GM18858 (cell line): Measurements from ENCODE around the gene IRS1.

Experiments
- ATAC-seq: cut with Tn5 transposase; IDR thresholded peaks from one replicate; pipeline ENCODE4 v1.9.1; 2021; ENCODE audit not compliant: unreplicated experiment

Gene IRS1

GRCh38 chr2:226728996-226729395 is 70.6 kb downstream of the IRS1 start:
- no peak for ATAC-seq

- no peak for ATAC-seq
Measured at GRCh38 chr2:226727251-226727650, 72.4 kb downstream of the IRS1 start.

DNA sequence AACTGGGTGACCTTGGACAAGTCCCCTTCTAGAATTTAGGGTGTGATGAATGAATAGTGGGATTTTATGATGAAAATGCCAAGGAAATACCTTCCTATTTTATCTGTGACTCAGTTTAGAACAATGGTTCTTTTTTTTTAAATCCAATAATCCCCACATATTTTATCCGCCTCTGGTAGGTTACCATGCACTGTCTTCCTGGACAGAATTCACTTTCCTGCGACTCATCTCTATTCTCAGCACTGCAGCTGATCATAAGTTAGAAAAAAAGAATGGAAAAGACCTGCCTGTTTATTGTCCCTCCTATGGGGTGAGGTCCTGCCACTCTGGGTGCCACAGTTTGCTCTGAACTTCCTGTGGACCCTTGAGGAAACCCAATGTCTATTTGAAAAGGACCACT is 73.1 kb downstream of the IRS1 start:
- ATAC-seq = no peak

DNA sequence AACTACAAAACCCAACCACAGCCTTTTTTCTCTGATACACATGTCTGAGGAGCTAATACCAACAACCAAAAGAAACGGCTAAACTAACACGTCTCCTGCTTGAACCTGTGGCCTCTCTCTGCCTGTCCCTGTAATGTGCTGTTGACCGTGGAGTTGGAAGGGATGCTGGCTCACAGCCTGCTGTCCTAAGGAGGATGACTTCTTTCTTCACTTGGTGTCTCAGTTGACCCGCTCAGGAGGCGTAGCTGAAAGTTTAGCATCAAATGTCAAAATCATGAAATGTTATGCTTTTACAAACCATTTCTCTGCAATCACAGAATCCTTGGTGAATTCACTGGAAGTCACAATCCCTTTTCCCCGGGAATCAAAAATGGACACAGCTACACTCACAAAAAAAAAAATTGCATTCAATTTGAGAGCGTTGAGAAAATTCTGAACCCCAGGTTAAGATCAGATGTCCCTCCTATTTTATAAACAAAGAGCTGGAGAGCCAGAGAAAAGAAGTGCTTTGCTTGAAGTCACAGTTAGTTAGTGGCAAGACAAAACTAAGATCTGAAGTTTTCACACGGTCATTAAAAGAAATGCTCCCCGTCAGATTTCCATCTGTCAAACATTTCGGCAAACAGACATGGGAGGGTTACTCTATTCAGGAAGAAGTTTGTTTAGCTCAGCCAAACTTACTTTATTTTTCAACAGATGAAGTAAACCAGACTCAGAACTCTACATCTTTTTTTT is 74.3 kb downstream of the IRS1 start:
- no peak for ATAC-seq

DNA sequence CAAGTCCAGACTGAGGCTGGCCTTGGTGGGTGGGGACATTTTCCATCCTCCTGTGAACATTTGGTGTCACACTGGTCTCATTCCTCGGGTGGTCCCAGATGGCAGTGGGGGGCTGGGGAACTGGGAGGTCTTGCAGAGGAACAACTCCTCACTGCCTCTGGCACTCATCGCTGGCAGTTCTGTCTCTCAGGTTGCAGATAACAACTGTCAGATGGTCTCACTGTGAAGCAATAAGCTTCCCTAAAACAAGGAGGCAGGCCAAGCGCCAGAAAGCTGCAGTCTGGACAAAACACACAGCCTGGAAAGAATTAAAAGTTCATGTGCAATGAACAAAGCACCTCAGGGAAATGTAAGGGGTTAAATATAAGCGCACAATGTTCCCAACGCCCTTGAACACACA is 78.1 kb downstream of the IRS1 start:
- ATAC-seq = no peak

GRCh38 chr2:226720948-226721347 is 78.7 kb downstream of the IRS1 start:
- no peak for ATAC-seq

GRCh38 chr2:226717719-226718118 is 81.9 kb downstream of the IRS1 start:
- ATAC-seq = no peak

DNA sequence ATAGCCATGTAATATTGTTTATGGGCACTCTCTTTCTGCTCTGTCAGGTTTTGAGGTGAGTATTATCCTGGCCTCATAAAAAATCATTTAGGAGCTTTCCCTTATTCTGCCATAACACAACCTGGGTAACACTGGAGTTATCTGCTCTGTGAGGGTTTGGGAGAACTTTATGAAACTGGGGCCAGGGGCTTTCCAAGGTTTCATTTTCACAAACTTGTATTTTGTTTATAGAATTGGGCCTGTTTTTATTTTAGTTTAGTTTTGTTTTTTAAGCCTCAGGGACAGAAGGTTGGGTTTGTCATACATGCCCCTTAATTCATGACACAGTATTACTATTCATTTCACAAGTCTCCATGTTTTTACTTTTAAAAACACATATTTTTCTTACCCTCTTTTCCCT is 83.5 kb downstream of the IRS1 start:
- ATAC-seq = no peak

DNA sequence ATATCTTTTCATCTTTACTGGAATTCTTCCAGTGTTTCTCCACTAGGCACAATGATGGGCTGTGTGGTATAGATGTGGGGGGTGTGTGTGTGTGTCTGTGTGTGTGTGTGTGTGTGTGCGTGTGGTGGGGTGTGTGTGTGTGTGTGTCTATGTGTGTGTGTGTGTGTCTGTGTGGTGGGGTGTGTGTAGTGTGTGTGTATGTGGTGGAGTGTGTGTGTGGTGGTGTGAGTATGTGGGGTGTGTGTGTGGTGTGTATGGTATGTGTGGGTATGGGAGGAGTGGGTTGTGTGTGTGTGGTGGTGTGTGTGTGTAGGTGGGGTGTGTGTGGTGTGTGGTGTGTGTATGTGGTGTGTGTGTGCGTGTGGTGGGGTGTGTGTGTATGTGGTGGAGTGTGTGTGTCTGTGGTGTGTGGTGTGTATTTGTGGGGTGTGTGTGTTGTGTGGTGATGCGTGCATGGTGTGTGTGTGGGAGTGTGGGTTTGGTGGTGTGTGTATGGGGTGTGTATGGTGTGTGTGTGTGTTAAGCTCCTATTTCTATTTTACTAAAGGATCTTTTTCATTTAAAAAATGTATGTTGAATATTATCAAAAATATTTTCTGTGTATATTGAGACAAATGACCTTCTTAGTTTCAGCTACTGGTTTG is 84.2 kb downstream of the IRS1 start:
- no peak for ATAC-seq

DNA sequence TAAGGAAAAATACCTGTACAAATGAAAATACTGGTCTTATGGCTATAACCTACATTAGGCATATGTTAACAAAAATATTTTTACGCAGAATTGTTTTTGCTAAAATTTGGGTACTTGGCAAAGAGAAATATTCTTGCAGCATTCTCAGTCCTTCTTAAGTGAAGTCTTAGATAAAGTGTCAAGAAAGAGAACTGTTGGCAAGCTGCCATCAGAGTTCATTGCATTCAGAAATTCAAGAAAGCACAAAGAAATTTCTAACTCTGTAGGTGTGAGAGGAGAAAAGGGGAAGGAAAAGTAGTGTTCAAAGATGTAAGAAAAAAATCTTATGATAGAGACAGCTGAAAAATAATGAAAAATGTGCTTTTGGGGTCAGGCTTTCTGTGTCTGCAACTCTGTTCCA is 86.7 kb downstream of the IRS1 start:
- ATAC-seq = no peak

GRCh38 chr2:226711606-226712296 is 87.9 kb downstream of the IRS1 start:
- ATAC-seq = no peak

- ATAC-seq = no peak
Measured at GRCh38 chr2:226707499-226707898, 92.1 kb downstream of the IRS1 start.

DNA sequence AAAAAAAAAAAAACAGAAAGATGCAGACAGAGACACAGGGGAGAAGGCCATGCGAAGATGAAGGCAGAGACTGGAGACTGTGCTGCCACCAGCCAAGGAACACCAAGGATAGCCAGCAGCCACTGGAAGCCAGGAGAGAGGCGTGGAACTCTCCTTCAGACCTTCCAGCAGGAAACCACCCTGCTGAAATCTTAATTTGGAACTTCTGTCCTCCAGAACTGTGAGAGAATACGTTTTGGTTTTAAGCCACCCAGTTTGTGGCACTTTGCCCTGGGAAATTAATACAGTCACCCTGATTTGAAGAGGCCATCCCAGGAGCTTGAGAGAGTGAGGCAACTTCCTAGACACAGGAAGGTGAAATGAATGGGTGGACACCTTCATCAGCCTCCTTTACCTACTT is 93.7 kb downstream of the IRS1 start:
- no peak for ATAC-seq

DNA sequence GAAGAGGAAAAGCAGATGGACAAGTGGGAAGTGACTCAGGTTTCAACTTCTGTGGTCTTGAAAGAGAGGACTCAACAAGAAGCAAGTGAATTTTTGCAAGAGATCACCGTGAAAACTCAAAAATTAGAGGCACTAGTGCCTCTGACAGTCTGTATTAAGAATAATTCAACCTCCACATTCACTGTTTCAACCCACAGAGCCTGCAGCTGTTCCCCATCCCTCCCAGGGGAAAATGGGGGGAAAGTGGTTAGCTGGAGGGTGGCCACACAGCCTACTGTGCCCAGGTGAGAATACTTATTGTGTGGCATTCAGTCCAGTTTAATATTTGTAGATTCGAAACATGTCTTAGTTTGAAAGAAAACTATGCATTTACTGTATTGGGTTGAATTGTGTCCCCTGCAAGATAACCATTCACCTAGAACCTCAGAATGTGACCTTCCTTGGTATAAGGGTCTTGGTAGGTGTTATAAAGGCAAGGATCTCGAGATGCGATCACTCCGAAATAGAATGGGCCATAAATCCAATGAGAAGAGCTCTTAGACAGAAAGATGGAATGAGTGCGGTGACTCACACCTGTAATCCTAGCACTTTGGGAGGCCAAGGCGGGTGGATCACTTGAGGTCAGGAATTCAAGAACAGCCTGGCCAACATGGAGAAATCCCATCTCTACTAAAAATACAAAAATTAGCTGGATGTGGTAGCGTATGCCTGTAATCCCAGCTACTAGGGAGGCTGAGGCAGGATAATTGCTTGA is 94.3 kb downstream of the IRS1 start:
- no peak for ATAC-seq

DNA sequence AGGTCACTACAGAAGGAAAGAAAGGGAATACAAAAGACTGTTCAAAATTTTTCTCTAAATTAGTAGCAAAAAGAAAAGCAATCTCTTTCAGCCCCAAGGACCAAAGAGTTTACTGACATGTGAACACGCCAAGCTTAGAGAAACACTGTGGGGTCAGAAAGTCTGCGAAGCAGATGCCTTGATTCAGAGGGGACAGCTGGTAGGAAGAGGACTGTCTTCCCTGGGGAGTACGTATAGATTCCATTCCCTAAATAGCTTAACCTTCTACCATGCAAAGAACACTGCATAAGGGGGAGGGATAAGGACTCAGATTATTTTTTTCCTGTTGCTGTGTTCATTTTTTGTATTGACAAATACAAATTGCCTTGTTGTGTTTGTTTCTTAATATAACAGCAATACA is 96.1 kb downstream of the IRS1 start:
- no peak for ATAC-seq

- no peak for ATAC-seq
Measured at GRCh38 chr2:226702376-226702775, 97.2 kb downstream of the IRS1 start.

DNA sequence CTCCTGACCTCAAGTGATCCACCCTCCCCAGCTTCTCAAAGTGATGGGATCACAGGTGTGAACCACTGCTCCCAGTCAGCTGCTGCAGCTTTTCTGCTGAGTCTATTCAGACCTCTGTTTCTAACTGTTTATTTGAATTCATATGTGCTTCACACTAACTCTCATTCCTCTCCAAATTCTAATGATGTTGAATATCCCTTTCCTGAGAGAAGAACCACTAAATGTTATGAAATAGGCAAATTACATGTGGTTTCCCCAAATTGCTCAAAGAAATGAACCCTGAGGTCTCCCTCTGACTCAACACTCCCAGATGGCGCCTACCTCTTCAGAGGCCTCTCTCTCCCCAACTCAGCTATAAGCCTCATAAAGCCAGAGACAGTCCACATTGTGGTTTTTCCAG is 98.6 kb downstream of the IRS1 start:
- peak; percentile 85 for ATAC-seq

DNA sequence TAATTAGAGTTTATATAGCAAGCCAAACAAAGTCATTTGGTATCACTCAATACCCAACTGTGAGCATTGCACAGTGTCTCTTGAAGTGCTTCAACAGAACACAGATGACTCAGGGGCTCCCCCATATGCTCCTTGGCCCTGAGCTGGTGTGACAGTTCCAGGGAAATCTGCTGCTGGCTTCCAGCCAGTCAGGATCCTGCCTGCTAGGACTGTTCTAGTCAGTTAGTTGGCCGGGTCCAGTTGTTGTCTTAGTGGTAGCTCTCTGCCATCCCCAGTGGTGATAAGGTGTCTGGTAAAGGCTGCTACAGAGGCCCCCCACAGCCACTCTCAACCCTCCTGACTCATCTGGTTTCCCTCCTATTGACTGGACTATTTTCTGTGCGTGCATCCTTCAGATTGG is 100.3 kb downstream of the IRS1 start:
- ATAC-seq = no peak

DNA sequence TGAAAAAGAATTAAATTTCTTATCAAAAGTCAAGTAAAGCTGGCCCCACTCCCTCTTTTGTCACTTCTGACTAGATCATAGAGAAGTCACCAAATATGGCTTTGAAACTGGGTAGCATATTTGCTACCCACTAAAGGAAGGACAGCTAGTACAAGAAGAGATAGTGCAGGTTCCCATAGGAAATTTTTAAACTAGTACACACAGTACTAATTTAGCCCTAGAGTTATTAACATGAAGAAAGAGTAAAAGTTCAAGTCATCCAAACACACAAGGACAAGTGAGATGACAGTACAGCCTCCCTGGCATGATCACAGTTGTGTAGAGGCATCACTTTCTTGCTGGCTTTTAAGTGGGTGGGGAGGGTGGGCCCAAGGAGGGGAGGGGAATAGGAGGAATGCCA is 100.9 kb downstream of the IRS1 start:
- no peak for ATAC-seq

- ATAC-seq = no peak
Measured at GRCh38 chr2:226694586-226695284, 104.9 kb downstream of the IRS1 start.

DNA sequence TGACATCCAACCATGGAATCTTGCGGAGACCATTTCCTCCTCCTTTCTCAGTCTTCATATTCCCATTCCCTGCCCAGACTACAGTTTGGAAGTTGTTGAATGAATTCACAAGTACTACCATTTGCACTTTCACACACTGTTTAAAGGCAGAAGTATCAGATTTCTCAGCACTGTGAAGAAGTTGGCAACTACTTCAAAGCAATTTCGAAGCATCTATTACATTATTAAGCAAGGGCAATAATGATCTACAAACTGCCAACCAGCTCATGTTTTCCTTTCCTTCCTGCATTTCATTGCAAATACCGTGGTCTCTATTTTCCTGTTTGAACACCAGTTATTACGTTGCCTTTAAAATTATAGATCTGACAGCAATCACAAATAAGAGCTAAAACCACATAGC is 105.5 kb downstream of the IRS1 start:
- no peak for ATAC-seq
